GM18870 (cell line): ENCODE results near the gene PCBP3.
"Not testable (repeated sequence)": the region's sequence is repeated elsewhere in the genome, so short reads cannot be mapped to it uniquely, and the experiment has no call there.

ENCODE experiments used
- ATAC-seq: cut with Tn5 transposase; IDR thresholded peaks from one replicate; pipeline ENCODE4 v1.9.1; 2021; ENCODE audit warnings: moderate library complexity; ENCODE audit not compliant: unreplicated experiment

PCBP3 gene

DNA sequence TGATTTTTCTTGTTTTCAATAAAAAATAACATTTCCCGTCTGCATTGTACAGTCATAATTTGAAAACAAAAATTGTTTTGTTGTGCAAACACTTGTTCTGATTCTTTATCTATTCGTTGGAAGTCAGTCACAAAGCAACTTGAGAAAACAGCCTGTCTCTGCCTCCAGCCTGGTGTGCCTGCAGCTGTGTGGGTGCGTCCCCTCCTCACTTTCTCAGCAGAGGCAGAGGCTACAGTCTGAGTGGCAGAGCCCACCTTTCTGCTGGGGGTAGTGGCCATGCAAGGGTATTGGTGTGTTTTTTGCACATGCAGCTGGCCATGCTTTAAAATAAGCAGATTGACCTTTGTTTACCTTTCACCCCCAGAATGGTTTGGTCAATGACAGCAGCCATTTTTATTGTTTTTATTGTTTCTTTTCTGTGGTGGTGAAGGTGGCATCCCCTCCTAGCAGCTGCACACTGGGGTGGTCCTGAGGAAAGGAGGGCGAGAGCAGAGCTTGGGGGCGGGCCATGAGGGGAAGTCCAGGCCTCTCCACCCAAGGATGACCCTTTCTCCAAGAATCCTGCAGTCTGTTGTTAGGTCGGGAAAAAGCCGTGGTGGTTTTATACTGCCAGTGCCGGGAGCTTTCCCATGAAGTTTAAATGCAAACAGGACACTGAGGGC is 159.6 kb downstream of the PCBP3 start:
- ATAC-seq, result no peak

DNA sequence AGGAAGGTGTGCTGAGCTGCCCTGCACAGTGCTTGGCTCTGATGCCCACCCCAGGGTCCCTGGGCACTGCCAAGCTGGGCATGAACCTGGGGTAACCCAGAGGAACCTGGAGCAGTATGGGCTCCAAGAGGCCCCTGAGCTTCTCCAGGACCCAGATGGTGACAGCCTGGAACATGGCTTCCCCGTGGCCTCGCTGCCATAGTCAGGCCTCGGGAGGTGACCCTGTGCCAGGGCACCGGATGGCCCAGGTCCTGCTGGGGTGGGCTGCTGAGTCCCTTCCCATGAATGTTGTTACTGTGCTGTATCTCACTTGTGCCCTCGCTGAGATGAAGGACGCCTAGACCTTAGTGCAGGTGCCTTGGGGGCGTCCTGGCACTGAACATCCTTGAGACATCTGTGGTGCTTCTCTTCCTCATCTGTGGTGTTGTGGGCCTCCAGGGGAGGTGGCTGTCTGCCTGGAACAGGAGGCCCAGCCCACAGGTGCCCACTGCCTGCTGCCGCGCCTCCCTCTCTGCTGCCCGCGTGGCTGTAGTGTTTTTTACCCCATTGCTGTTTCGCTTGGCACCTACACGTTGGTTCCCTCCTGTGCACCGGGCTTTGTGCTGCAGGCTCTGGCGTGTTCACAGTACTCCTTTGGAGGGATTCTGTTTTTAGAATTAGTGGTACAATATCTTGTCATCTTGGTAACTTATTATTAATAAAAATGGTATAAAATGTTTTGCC is 160.3 kb downstream of the PCBP3 start:
- no peak for ATAC-seq

- no peak for ATAC-seq
Observed at GRCh38 chr21:45804809-45805313, 161.3 kb downstream of the PCBP3 start.

DNA sequence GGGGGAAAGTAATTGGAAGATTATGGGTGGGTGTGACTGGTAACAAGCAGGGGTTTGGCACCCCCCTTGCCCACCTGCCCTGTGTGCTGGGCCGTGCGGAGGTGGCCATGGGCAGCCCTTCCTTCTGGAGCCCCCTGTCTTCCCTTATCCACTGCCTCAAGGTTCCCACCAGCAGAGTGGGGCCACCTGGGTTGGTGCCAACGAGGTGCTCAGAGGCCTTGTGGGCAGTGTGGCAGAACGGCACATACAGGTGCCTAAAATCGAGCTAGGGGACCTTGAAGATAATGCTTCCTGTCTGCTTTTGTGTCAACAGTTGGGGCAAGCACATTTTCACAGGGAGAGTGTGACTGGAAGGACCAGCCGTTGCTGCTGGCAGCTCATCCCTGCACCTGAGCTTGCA is 161.8 kb downstream of the PCBP3 start:
- ATAC-seq, result no peak

GRCh38 chr21:45806042-45806441 is 162.5 kb downstream of the PCBP3 start:
- no peak for ATAC-seq

DNA sequence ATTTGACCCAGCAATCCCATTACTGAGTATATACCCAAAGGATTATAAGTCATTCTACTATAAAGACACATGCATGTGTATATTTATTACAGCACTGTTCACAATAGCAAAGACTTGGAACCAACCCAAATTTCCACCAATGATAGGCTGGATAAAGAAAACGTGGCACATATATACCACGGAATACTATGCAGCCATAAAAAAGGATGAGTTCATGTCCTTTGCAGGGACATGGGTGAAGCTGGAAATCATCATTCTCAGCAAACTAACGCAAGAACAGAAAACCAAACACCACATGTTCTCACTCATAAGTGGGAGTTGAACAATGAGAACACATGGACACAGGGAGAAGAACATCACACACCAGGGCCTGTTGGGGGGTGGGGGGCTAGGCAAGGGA is 165.1 kb downstream of the PCBP3 start:
- not testable (repeated sequence) for ATAC-seq

DNA sequence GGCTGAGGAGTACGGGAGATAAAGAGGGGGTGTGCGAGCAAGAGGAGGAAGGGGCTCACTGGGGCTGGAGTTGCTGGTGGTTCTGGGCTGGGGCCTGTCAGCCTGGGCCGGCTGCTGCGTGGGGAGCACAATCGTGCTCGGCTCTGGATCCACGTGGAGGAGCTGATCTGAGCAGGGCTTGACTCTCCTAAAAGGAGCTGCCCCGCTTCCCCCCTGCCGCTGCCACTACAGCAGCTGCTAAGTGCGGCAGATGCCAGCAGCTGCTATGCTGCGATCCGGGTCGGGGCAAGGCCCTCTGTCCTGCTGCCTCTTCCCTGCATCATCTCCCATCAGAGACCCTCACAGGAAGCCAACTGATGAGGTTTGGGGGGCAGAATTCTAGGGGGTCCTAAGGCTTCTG is 165.9 kb downstream of the PCBP3 start:
- no peak for ATAC-seq

- ATAC-seq, result no peak
Observed at GRCh38 chr21:45811136-45811535, 167.6 kb downstream of the PCBP3 start.

DNA sequence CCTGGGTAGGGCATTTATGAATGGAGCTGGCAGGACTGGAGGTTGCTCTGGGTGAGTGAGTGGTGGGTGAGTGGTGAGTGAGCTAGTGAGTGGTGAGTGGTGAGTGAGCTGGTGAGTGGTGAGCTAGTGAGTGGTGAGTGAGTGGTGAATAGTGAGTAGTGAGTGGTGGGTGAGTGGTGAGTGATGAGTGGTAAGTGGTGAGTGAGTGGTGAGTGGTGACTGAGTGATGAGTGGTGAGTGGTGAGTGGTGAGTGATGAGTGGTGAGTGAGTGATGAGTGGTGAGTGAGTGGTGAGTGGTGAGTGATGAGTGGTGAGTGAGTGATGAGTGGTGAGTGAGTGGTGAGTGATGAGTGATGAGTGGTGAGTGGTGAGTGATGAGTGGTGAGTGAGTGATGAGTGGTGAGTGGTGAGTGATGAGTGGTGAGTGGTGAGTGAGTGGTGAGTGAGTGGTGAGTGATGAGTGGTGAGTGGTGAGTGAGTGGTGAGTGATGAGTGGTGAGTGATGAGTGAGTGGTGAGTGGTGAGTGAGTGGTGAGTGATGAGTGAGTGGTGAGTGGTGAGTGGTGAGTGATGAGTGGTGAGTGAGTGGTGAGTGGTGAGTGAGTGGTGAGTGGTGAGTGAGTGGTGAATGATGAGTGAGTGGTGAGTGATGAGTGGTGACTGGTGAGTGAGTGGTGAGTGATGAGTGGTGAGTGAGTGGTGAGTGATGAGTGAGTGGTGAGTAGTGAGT is 170.8 kb downstream of the PCBP3 start:
- ATAC-seq, result not testable (repeated sequence)

DNA sequence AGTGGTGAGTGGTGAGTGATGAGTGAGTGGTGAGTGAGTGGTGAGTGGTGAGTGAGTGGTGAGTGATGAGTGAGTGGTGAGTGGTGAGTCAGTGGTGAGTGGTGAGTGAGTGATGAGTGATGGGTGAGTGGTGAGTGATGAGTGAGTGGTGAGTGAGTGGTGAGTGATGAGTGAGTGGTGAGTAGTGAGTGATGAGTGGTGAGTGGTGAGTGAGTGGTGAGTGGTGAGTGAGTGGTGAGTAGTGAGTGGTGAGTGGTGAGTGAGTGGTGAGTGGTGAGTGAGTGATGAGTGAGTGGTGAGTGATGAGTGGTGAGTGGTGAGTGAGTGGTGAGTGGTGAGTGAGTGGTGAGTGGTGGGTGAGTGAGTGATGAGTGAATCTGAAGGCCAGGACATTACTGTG is 172.3 kb downstream of the PCBP3 start:
- ATAC-seq, result not testable (repeated sequence)

DNA sequence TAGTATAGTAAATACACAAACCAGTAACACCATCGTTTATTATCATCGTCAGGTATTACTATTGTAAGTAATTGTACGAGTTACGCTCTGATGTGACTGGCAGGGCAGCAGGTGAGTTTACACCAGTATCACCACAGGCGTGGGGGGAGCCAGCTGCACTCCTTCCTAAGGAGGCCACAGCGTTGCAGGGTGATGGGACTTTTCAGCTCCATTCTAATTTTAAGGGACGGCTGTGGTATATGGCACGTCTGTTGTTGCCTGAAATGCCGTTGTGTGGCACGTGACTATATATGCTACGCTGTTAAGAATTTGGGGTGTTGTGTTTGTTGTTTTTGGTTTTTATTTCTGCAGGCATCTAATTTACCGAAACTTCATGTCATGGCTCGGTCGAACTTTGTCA is 173.3 kb downstream of the PCBP3 start:
- no peak for ATAC-seq

GRCh38 chr21:45817345-45817744 is 173.8 kb downstream of the PCBP3 start:
- ATAC-seq, result no peak

DNA sequence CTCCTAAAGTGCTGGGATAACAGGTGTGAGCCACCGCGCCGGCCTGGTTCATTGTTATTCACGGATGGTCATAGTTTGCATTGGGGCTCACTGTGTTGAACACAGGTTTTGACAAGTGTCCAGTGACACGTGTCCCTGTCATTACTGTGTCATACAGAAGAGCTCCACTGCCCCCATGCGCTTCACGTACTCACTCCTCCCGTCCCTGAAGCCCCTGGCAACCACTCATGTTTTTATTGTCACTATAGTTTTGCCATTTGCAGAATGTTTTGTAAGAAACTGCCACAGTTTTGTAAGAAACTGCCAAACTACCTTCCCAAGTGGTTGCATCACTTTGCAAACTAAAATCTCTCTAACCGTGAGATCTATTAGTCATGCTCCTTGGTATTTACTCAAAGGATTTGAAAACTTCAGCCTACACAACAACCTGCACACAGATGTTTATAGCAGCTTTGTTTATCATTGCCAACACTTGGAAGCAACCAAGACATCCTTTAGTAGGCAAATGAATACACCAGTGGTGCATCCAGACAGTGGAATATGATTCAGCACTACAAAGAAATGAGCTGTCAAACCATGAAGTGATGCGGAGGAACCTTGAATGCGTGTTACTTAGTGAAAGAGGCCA is 174.9 kb downstream of the PCBP3 start:
- ATAC-seq, result peak; percentile 33

DNA sequence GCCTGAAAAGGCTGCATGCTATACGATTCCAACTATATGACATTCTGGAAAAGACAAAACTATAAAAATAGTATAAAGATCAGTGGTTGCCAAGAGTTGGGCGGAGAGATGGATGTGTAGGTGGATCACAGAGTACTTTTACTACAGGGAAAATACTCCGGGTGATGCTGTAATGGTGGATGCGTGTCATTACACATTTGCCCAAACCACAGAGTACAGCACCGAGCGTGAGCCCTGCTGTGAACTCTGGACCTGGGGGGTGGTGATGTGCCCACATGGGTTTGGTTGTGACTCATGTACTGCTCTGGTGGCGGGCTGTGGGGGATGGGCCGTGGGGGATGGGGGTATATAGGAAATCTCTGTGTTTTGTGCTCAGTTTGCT is 175.4 kb downstream of the PCBP3 start:
- ATAC-seq, result peak; percentile 58

GRCh38 chr21:45819478-45820170 is 176.1 kb downstream of the PCBP3 start:
- ATAC-seq, result no peak

GRCh38 chr21:45820171-45821091 is 176.9 kb downstream of the PCBP3 start:
- ATAC-seq, result no peak

GRCh38 chr21:45821315-45821962 is 177.9 kb downstream of the PCBP3 start:
- ATAC-seq, result no peak

DNA sequence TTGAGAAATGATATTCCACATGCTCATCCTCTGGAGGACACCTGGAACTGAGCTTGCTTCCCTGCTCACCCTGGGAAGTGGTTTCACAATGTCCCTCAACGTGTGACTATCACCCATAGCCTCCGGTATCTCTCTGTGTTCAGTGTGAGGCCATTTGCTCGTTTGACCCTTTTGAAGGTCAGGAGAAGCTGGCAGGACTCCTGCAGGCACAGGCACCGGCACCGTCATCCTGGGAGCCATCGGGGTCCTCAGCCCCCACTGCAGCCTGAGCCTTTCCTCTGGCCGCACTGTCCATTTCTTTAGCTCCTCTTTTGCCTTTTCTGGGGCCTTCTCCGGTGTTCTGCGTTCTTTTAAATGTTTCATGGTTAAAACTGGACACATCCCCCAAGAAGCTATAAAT is 178.5 kb downstream of the PCBP3 start:
- no peak for ATAC-seq

DNA sequence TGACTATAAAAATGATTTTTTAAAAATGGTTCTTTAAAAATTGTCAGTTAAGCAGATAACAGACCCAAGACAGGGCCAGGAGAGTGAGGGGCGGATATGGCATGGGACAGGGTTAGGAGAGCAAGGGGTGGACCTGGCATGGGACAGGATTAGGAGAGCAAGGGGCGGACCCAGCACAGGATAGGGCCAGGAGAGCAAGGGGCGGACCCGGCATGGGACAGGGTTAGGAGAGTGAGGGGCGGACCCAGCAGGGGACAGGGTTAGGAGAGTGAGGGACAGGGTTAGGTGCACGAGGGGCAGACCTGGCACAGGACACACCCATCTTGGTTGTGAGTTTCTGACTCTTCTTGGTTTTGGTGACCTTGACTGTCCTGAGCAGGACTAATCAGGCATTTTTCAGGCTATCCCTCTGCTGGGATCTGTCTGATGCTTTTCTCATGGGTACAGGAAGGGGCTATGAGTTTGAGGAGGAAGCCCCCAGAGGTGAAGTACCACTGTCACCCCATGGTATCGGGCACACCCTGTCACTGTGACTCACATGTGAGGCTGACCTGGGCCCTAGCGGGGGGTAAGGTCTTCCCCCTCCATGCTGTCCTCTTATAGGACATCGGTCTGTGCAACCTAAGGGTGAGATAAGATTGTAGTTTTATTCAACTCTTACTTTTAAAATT is 179.0 kb downstream of the PCBP3 start:
- no peak for ATAC-seq
